ENCODE results near the gene FDX2. TPM values are rescaled to one million over a fixed set of nuclear protein-coding genes. Genes with fewer than 3 reads are reported as not detected.

The FDX2 gene
- total RNA-seq, 1 experiment from 2014 or later = 21.0 TPM

- BruUV-seq (replicated peaks) = no TSS peak
- ChIA-PET CTCF (no interaction called here), POLR2A (no interaction called here), RAD21 (ENCODE audit: low non-redundant PET in 1 of 2, low total read pairs in 2 of 2, uncharacterized antibody in 2 of 2, unreplicated experiment in 2 of 2) (no interaction called here)
- no peaks in the 10 kb centered on the region for H3K27me3 ChIP-seq (ENCODE audit: insufficient read depth, low read length)
- H2AFZ ChIP-seq (ENCODE audit: low read depth, low read length, poor library complexity, severe bottlenecking) = no peak within 1 kb of the TSS
- ATAC-seq (no peak), DNase-seq (ENCODE audit: low read depth, low spot score) (no peak)
- H4K20me1 ChIP-seq (ENCODE audit: insufficient read depth) = no peaks in the 10 kb centered on the region
- H3K9me3 ChIP-seq (ENCODE audit: control insufficient read depth in 1 of 2, insufficient read depth in 1 of 2, low read depth in 1 of 2, low read length in 2 of 2) = no peaks in the 10 kb centered on the region
- H3K9me2 ChIP-seq (ENCODE audit: insufficient read depth) = no peaks in the 10 kb centered on the region
- no peaks in the 10 kb centered on the region for H3K36me3 ChIP-seq (ENCODE audit: control insufficient read depth in 1 of 2, insufficient read depth in 2 of 2, low read length in 2 of 2)
- H3K4me1 ChIP-seq (ENCODE audit: control insufficient read depth in 1 of 2, insufficient read depth in 2 of 2, low read length in 2 of 2) = peaks cover 1 to 2% of the 10 kb centered on the region in 2 experiments; a peak in 3 of 4 replicates
- H3K79me2 ChIP-seq (ENCODE audit: insufficient read depth, low read length) = no peaks in the 10 kb centered on the region
- H3K9ac ChIP-seq (ENCODE audit: low read length) = no peak within 1 kb of the TSS
- H3K4me3 ChIP-seq (replicated peaks in 1 of 2; ENCODE audit: low read depth in 1 of 2, low read length in 2 of 2) = no peak within 1 kb of the TSS
- no peak for TF ChIP-seq ZNF274 (IDR thresholded peaks at IDR 0.05; ENCODE audit: low read depth, low read length)
- no peak for TF ChIP-seq ELF1 (IDR thresholded peaks at IDR 0.05; ENCODE audit: borderline replicate concordance, low read depth)
- no peak for TF ChIP-seq EGR1 (IDR thresholded peaks at IDR 0.05; ENCODE audit: low read depth)
- no peak for TF ChIP-seq POLR2A (IDR thresholded peaks at IDR 0.05; ENCODE audit: borderline replicate concordance, extremely low read depth, insufficient read depth, insufficient read length)
- no peak for TF ChIP-seq CTCF (IDR thresholded peaks at IDR 0.05 in 2 of 3, conservative IDR thresholded peaks at IDR 0.05 in 1 of 3; ENCODE audit: borderline replicate concordance in 1 of 3, insufficient read depth in 1 of 3, low read depth in 2 of 3, low read length in 2 of 3)
- TF ChIP-seq ZFX (IDR thresholded peaks at IDR 0.05) = no peak
- TF ChIP-seq MAX (IDR thresholded peaks at IDR 0.05) = no peak
- no peak for TF ChIP-seq SIN3A (IDR thresholded peaks at IDR 0.05; ENCODE audit: low read depth)
- no peak for TF ChIP-seq POLR2AphosphoS5 (IDR thresholded peaks at IDR 0.05; ENCODE audit: low read depth, low read length)
- TF ChIP-seq, protein P1, sequence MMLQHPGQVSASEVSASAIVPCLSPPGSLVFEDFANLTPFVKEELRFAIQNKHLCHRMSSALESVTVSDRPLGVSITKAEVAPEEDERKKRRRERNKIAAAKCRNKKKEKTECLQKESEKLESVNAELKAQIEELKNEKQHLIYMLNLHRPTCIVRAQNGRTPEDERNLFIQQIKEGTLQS (IDR thresholded peaks at IDR 0.05) = no peak
- no peak for TF ChIP-seq REST (IDR thresholded peaks at IDR 0.05; ENCODE audit: low read depth)
- TF ChIP-seq FOSL1 (IDR thresholded peaks at IDR 0.05; ENCODE audit: low read depth) = no peak
- no peak for TF ChIP-seq CEBPB (IDR thresholded peaks at IDR 0.05; ENCODE audit: low read depth)
- no peak for TF ChIP-seq SP1 (IDR thresholded peaks at IDR 0.05; ENCODE audit: low read depth)
- no peak for TF ChIP-seq EZH2 (IDR thresholded peaks at IDR 0.05)
- TF ChIP-seq, protein P2, sequence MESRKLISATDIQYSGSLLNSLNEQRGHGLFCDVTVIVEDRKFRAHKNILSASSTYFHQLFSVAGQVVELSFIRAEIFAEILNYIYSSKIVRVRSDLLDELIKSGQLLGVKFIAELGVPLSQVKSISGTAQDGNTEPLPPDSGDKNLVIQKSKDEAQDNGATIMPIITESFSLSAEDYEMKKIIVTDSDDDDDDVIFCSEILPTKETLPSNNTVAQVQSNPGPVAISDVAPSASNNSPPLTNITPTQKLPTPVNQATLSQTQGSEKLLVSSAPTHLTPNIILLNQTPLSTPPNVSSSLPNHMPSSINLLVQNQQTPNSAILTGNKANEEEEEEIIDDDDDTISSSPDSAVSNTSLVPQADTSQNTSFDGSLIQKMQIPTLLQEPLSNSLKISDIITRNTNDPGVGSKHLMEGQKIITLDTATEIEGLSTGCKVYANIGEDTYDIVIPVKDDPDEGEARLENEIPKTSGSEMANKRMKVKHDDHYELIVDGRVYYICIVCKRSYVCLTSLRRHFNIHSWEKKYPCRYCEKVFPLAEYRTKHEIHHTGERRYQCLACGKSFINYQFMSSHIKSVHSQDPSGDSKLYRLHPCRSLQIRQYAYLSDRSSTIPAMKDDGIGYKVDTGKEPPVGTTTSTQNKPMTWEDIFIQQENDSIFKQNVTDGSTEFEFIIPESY (IDR thresholded peaks at IDR 0.05; ENCODE audit: extremely low read depth, insufficient replicate concordance, low read length) = no peak
- TF ChIP-seq EZH2phosphoT487 (IDR thresholded peaks at IDR 0.05; ENCODE audit: borderline replicate concordance) = no peak
- H3K4me2 ChIP-seq (ENCODE audit: low read length) = no peak within 1 kb of the TSS
- no peak within 1 kb of the TSS for H3K27ac ChIP-seq (ENCODE audit: low read depth, low read length)
- intact Hi-C loops (cut with micrococcal nuclease) = no loop called here
Observed at GRCh38 chr19:10309423-10309822, 6.4 kb downstream of the FDX2 start, which contains the start of gene ZGLP1. Gene ZGLP1, minus strand, starts transcription at chr19:10309815.
